ENCODE data around the gene GLP1R.

GRCh38 chr6:39053016-39053624 is 4.5 kb downstream of the GLP1R start:
- TF ChIP-seq, protein P1, sequence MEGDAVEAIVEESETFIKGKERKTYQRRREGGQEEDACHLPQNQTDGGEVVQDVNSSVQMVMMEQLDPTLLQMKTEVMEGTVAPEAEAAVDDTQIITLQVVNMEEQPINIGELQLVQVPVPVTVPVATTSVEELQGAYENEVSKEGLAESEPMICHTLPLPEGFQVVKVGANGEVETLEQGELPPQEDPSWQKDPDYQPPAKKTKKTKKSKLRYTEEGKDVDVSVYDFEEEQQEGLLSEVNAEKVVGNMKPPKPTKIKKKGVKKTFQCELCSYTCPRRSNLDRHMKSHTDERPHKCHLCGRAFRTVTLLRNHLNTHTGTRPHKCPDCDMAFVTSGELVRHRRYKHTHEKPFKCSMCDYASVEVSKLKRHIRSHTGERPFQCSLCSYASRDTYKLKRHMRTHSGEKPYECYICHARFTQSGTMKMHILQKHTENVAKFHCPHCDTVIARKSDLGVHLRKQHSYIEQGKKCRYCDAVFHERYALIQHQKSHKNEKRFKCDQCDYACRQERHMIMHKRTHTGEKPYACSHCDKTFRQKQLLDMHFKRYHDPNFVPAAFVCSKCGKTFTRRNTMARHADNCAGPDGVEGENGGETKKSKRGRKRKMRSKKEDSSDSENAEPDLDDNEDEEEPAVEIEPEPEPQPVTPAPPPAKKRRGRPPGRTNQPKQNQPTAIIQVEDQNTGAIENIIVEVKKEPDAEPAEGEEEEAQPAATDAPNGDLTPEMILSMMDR (IDR thresholded peaks at IDR 0.05): no peak
- no peak for TF ChIP-seq POLR2A (IDR thresholded peaks at IDR 0.05)
